Spleen (tissue), 7 donors: ENCODE results near the gene H6PD.

Source experiments
- CTCF ChIP-seq, 11 experiments: fragments of 200-600 bp in 7 of 11; fragments of 450-650 bp in 4 of 11; sonication (generic) in 4 of 11; IDR thresholded peaks in 8 of 11; conservative IDR thresholded peaks in 3 of 11; 1 replicate in 7 of 11; 2 replicates in 4 of 11; pipeline versions ENCODE4 v1.4.0 to v1.8.0; 2016 to 2021; ENCODE audit warnings: antibody characterized with exemption in 11 of 11, inconsistent platforms in 4 of 11, mild to moderate bottlenecking in 1 of 11
- POLR2A ChIP-seq, 3 donors: fragments of 450-650 bp; IDR thresholded peaks; one replicate each; pipeline ENCODE4 v1.5.1; 2017; ENCODE audit warnings: antibody characterized with exemption in 3 of 3, mild to moderate bottlenecking in 1 of 3
- donor health status: DM: no; HTN: no; CAD: no; lungs with moderate emphysema.
- donor health status: DM: no; HTN: no; CAD: no.
- donor health status: DM: no; HTN: no; CAD: no.

DNA sequence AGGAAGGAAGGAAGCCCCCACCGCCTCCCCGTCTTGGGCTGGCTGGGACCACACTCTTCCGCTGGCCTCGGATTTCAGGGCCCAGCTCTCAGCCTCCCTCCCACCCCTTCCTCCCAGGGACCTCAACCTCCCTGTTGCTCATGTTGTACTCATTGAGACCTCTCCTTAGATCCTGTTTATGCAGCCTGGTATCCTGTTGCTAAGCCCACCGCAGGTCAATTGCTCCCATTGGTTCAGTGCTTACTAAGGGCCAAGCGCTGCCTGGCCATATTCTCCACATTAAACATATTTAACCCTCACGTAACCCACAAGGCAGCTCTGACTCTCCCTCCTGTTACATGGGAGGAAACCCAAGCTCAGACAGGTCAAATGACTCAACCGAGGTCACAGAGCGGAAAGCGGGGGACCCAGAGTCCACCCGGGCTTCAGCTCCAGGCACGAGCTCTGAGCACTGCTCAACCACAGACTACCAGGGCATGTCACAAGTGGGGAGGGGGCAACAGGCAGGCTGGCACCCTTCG, 23.2 kb upstream of the H6PD start:
- no peak for TF ChIP-seq CTCF (IDR thresholded peaks at IDR 0.05 in 8 of 11, conservative IDR thresholded peaks at IDR 0.05 in 3 of 11)
- TF ChIP-seq POLR2A (IDR thresholded peaks at IDR 0.05): no peak
